ENCODE data around the gene DNMT3A. TPM values are rescaled to one million over a fixed set of nuclear protein-coding genes. Genes with fewer than 3 reads are reported as not detected.

Gene DNMT3A
- polyA plus RNA-seq, 3 donors from 2014 or later: 9.4 to 15.9 (median 9.9) TPM

DNA sequence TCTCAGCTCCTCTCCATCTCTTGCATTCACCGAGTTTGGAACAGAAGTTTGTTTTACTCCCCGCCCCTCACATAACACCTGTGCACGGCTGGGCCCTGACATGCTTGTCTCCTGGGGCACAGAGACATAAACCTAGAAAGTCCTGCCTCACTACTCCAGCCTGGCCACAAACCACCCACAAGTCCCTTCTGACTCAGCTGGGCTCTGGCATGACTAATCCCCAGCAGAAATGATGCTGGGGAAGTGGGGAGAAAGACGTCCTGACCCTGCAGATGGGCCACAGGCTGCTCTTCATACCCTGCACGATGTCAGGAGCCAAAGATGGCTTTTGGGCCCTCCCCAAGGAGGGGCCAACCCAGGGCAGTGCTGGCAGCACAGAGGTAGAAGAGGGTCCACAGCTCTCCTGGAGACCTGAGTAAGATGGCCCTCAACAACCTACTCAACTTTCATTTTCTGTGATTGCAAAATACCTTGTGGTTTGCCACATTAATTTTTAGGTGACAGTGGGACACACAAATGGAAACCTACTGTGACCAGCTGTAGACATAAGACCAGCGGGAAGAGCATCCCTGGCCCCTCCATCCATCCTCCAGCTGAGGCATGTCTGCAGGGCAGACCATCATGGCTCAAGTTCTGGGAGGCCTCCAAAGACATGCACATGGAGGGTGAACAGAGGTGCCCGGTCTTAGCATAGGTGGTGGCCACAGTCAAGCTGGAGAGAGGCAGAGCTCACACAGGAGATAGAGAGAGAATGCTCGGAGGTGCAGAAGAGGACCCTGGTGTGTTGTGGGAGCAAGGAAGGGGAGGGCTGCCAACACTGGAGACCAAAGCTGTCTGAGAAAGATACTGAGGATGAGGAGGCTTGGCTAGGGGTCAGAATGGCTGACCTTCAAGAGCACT lies 40.0 kb downstream of the DNMT3A start:
- peak; percentile 64 to 68 (median 66) for DNase-seq
- Mint-ChIP-seq H3K9me3 (no peaks in the 10 kb centered on the region), H3K4me1 (peaks cover 62 to 65% of the 10 kb centered on the region in 2 donors), H3K4me3 (peak overlapping the region; percentile 36 to 77 (median 62)), H3K27me3 (ENCODE audit: low read depth in 3 of 3) (peaks cover 2 to 8% (median 4%) of the 10 kb centered on the region in 3 donors), H3K36me3 (peaks cover 0 to 5% (median 4%) of the 10 kb centered on the region in 3 donors), H3K27ac (peak overlapping the region; percentile 87 to 96 (median 91))

- Mint-ChIP-seq H3K27me3 (ENCODE audit: low read depth in 3 of 3) (peaks cover 4 to 10% (median 4%) of the 10 kb centered on the region in 3 donors), H3K4me3 (no peak overlapping the region), H3K4me1 (peaks cover 62 to 65% of the 10 kb centered on the region in 2 donors), H3K36me3 (peaks cover 0 to 5% (median 4%) of the 10 kb centered on the region in 3 donors), H3K27ac (no peak overlapping the region), H3K9me3 (no peaks in the 10 kb centered on the region)
- DNase-seq: no peak
These were observed 41.7 kb downstream of the DNMT3A start for GRCh38 chr2:25300001-25300400.

- Mint-ChIP-seq H3K27me3 (ENCODE audit: low read depth in 3 of 3) (peaks cover 0 to 9% (median 8%) of the 10 kb centered on the region in 3 donors), H3K9me3 (no peaks in the 10 kb centered on the region), H3K36me3 (peaks cover 0 to 5% (median 4%) of the 10 kb centered on the region in 3 donors), H3K4me1 (peaks cover 62 to 65% of the 10 kb centered on the region in 2 donors), H3K4me3 (no peak overlapping the region), H3K27ac (no peak overlapping the region)
- no peak for DNase-seq
These were observed 42.8 kb downstream of the DNMT3A start for GRCh38 chr2:25298776-25299431.

DNA sequence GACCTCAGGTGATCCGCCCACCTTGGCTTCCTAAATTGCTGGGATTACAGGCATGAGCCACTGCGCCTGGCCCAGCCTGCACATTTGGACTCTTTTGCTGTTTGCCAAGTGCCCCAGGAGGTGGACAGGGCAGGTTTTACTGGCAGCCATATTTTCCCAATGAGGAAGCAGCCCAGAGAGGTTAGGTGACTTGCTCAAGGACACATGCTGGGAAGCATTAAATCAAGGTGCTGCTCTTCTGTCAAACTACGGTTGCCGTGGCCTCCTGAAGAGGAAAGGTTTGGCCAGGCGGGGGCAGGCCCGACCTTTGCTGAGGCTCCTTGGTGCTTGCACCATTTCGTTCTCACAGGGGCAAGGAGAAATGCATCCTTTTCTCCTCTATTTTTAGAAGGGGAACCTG lies 44.0 kb downstream of the DNMT3A start:
- Mint-ChIP-seq H3K27me3 (ENCODE audit: low read depth in 3 of 3) (peaks cover 0 to 9% (median 8%) of the 10 kb centered on the region in 3 donors), H3K9me3 (no peaks in the 10 kb centered on the region), H3K4me1 (peaks cover 61% of the 10 kb centered on the region in 2 donors), H3K27ac (peak overlapping the region in 3 of 6 donors; percentile 5 to 73 (median 30)), H3K36me3 (peaks cover 0 to 5% (median 4%) of the 10 kb centered on the region in 3 donors), H3K4me3 (no peak overlapping the region)
- no peak for DNase-seq

GRCh38 chr2:25295621-25296020 lies 46.1 kb downstream of the DNMT3A start:
- peaks cover 46 to 50% of the 10 kb centered on the region in 2 donors for H3K4me1 Mint-ChIP-seq
- H3K27ac Mint-ChIP-seq: peak overlapping the region; percentile 94 to 97 (median 96)
- H3K27me3 Mint-ChIP-seq (ENCODE audit: low read depth in 3 of 3): peaks cover 0 to 7% (median 6%) of the 10 kb centered on the region in 3 donors
- H3K9me3 Mint-ChIP-seq: no peaks in the 10 kb centered on the region
- peak overlapping the region; percentile 59 to 94 (median 80) for H3K4me3 Mint-ChIP-seq
- H3K36me3 Mint-ChIP-seq: no peaks in the 10 kb centered on the region
- DNase-seq: no peak

DNA sequence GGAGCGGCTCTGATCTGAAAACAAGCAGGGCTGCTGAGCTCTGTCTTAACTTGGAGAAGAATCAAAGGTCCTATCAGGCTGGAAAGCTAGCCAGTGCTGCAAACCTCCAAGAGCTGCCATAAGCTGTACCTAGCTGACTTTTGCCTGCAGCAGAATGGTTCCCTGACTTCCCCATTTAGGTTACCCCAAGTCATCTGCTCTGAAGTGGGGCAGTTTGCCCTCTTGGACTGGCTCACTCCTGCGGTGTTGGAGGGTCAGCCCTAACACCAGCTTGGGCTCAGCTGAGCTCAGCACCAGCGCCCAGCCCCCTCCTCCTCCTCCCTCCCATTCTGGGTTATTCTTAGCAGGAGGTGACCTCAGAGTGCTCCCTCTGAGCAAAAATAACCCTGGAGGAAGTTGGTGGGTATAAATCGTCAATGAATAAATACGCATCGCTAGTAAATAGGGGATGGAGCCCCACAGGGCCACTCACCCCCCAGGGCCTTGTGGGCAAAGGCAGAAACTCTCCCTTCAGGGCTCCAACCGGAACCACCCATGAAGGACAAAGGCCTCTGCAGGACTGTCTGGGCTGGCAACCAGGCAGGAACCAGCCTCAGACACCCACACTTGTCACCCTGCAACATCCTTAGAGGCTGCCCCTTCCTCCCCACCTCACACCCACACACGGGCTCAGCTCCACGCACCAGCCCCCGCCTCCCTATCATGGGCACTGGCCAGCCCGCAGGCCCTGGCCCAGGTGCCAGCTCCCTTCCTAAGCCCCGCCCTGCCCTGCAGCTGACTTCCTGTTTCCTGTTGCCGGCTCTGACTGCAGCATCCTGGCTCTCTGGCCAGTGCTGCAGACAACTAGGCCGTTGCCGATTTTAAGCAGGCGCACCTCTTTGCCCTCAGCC lies 46.9 kb downstream of the DNMT3A start:
- peaks cover 46 to 50% of the 10 kb centered on the region in 2 donors for H3K4me1 Mint-ChIP-seq

GRCh38 chr2:25293958-25294562 lies 47.7 kb downstream of the DNMT3A start:
- peaks cover 0 to 7% (median 6%) of the 10 kb centered on the region in 3 donors for H3K27me3 Mint-ChIP-seq (ENCODE audit: low read depth in 3 of 3)
- no peaks in the 10 kb centered on the region for H3K9me3 Mint-ChIP-seq
- H3K27ac Mint-ChIP-seq: peak overlapping the region; percentile 94 to 97 (median 96)
- peaks cover 46 to 48% of the 10 kb centered on the region in 2 donors for H3K4me1 Mint-ChIP-seq
- peak overlapping the region; percentile 59 to 94 (median 80) for H3K4me3 Mint-ChIP-seq
- H3K36me3 Mint-ChIP-seq: no peaks in the 10 kb centered on the region
- peak in 1 of 3 donors; percentile 28 for DNase-seq

More for the DNA sequence above, 46.9 kb downstream of the DNMT3A start:
- Mint-ChIP-seq H3K4me3 (peak overlapping the region; percentile 59 to 94 (median 80)), H3K9me3 (no peaks in the 10 kb centered on the region), H3K27me3 (ENCODE audit: low read depth in 3 of 3) (peaks cover 0 to 7% (median 6%) of the 10 kb centered on the region in 3 donors), H3K27ac (peak overlapping the region; percentile 94 to 97 (median 96)), H3K36me3 (no peaks in the 10 kb centered on the region)
- peak; percentile 91 to 92 (median 92) for DNase-seq

GRCh38 chr2:25293145-25293544 lies 48.6 kb downstream of the DNMT3A start:
- Mint-ChIP-seq H3K27ac (peak overlapping the region in 5 of 6 donors; percentile 74 to 96 (median 88)), H3K27me3 (ENCODE audit: low read depth in 3 of 3) (peaks cover 0 to 7% (median 6%) of the 10 kb centered on the region in 3 donors), H3K36me3 (no peaks in the 10 kb centered on the region), H3K4me3 (peak overlapping the region in 2 of 5 donors; percentile 21 to 25), H3K9me3 (no peaks in the 10 kb centered on the region), H3K4me1 (peaks cover 46 to 50% of the 10 kb centered on the region in 2 donors)
- no peak for DNase-seq

DNA sequence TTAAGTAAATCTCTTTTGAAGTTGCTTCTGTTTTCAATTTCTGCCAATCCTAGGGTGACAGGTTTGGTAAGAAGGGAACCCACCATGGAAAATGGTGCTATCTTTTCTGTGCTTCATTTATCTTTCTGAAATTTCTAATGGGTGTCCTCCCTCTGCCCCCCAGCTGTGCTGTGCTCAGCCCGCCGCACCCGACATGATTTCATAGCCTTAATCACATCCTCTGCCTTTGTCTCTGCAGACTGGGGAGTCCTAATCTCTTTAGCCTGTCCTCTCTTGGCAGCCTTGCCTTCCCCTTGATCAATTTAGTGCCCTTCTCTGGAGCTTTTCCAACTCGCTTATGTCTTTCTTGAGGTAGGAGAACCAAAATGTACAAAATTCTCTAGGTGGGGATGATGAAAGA lies 49.3 kb downstream of the DNMT3A start:
- Mint-ChIP-seq H3K4me3 (no peak overlapping the region), H3K27me3 (ENCODE audit: low read depth in 3 of 3) (peaks cover 0 to 7% (median 6%) of the 10 kb centered on the region in 3 donors), H3K36me3 (no peaks in the 10 kb centered on the region), H3K27ac (peak overlapping the region; percentile 47 to 96 (median 84)), H3K4me1 (peaks cover 46 to 50% of the 10 kb centered on the region in 2 donors), H3K9me3 (no peaks in the 10 kb centered on the region)
- no peak for DNase-seq

DNA sequence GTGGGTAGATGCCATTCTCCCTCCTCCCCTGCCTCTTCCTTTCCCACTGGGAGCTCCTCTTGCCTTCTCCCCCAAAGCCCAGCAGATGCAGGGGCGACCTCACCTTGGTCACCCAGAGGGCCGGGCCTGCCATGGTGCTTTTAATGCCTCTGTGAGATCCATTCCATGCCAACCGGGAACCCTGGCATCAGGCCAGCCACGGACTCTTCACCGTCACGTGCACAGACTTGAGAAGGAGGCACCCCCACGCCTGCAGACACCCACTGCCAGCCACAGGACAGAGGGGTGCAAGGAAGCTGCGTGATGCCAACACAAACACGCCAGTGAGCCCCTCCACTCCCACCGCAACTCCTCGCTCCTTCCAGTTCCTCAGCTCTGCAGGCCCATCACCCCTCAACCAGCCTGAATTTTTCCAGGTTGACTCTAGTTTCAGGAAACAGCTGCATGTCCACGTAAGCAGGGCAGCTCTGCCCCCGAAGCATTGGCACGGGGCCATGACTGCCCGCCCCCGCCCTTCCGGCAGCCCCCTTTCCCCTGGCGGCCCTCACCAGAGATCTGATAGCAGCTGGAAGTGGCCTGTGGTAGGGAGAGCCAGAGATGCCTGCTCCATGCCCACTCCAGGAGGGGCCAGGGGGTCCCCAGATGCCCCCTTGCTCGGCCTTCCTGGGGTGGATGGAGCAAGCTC lies 50.8 kb downstream of the DNMT3A start:
- Mint-ChIP-seq H3K36me3 (no peaks in the 10 kb centered on the region), H3K9me3 (no peaks in the 10 kb centered on the region), H3K27ac (peak overlapping the region in 3 of 6 donors; percentile 24 to 58 (median 49)), H3K27me3 (ENCODE audit: low read depth in 3 of 3) (peaks cover 0 to 7% (median 6%) of the 10 kb centered on the region in 3 donors), H3K4me3 (peak overlapping the region in 1 of 5 donors; percentile 56), H3K4me1 (peaks cover 48 to 49% of the 10 kb centered on the region in 2 donors)
- DNase-seq: no peak

- Mint-ChIP-seq H3K4me1 (peaks cover 28 to 32% of the 10 kb centered on the region in 2 donors), H3K4me3 (no peak overlapping the region), H3K27ac (peak overlapping the region; percentile 73 to 96 (median 88)), H3K9me3 (no peaks in the 10 kb centered on the region), H3K36me3 (peaks cover 0 to 4% (median 4%) of the 10 kb centered on the region in 3 donors), H3K27me3 (ENCODE audit: low read depth in 3 of 3) (no peaks in the 10 kb centered on the region)
- no peak for DNase-seq
These were observed 54.8 kb downstream of the DNMT3A start for GRCh38 chr2:25286723-25287483.

Measured in immature natural killer cell (primary cell).